Measurements from ENCODE around the gene ST8SIA6. TPM values are rescaled to one million over a fixed set of nuclear protein-coding genes. Genes with fewer than 3 reads are reported as not detected.

Gene ST8SIA6
- total and polyA plus RNA-seq, 10 of the 15 experiments (the other 5 are each of a cell fraction or from before 2014, with no cell fraction given), result 0.22 TPM; not detected in 9

GRCh38 chr10:17351506-17351905 is 102.9 kb downstream of the ST8SIA6 start:
- DNase-seq (ENCODE audit: low read depth, low spot score), result no peak
- intact Hi-C loops (cut with micrococcal nuclease; ENCODE audit: unreplicated experiment) (no loop called here), in situ Hi-C loops (cut with MboI) (no loop called here)
- no peak for ATAC-seq
- no peaks in the 10 kb centered on the region for H3K36me3 ChIP-seq (ENCODE audit: control insufficient read depth in 2 of 2, insufficient read depth in 2 of 2, low read length in 1 of 2)
- H3K27me3 ChIP-seq (replicated peaks in 1 of 2; ENCODE audit: control insufficient read depth in 2 of 2, insufficient read depth in 2 of 2, low read length in 1 of 2), result no peaks in the 10 kb centered on the region
- no peak for TF ChIP-seq SIX5 (IDR thresholded peaks at IDR 0.05; ENCODE audit: low read depth, low read length, severe bottlenecking)
- TF ChIP-seq, protein P1, sequence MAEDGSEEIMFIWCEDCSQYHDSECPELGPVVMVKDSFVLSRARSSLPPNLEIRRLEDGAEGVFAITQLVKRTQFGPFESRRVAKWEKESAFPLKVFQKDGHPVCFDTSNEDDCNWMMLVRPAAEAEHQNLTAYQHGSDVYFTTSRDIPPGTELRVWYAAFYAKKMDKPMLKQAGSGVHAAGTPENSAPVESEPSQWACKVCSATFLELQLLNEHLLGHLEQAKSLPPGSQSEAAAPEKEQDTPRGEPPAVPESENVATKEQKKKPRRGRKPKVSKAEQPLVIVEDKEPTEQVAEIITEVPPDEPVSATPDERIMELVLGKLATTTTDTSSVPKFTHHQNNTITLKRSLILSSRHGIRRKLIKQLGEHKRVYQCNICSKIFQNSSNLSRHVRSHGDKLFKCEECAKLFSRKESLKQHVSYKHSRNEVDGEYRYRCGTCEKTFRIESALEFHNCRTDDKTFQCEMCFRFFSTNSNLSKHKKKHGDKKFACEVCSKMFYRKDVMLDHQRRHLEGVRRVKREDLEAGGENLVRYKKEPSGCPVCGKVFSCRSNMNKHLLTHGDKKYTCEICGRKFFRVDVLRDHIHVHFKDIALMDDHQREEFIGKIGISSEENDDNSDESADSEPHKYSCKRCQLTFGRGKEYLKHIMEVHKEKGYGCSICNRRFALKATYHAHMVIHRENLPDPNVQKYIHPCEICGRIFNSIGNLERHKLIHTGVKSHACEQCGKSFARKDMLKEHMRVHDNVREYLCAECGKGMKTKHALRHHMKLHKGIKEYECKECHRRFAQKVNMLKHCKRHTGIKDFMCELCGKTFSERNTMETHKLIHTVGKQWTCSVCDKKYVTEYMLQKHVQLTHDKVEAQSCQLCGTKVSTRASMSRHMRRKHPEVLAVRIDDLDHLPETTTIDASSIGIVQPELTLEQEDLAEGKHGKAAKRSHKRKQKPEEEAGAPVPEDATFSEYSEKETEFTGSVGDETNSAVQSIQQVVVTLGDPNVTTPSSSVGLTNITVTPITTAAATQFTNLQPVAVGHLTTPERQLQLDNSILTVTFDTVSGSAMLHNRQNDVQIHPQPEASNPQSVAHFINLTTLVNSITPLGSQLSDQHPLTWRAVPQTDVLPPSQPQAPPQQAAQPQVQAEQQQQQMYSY (CRISPR knock-in tag; IDR thresholded peaks at IDR 0.05), result no peak
- TF ChIP-seq ELK1 (IDR thresholded peaks at IDR 0.05; ENCODE audit: low read depth, low read length), result no peak
- TF ChIP-seq NFYA (IDR thresholded peaks at IDR 0.05; ENCODE audit: borderline replicate concordance, low read depth, low read length), result no peak
- no peak for TF ChIP-seq IRF4 (IDR thresholded peaks at IDR 0.05; ENCODE audit: low read depth, low read length)
- TF ChIP-seq RUNX3 (IDR thresholded peaks at IDR 0.05; ENCODE audit: low read length), result no peak
- no peak for TF ChIP-seq RAD21 (IDR thresholded peaks at IDR 0.05; ENCODE audit: insufficient read depth, low read depth, low read length)
- H4K20me1 ChIP-seq (ENCODE audit: control insufficient read depth, insufficient read depth), result no peaks in the 10 kb centered on the region
- H3K4me3 ChIP-seq, result no peak overlapping the region
- 0% methylated on average over 1 of the region's 1 CpG for WGBS (ENCODE audit: insufficient coverage, insufficient replicate concordance, low lambda C conversion rate, missing lambda C conversion rate)
- H3K4me1 ChIP-seq (ENCODE audit: control insufficient read depth, insufficient read depth, low read length), result no peaks in the 10 kb centered on the region
- no peaks in the 10 kb centered on the region for H3K79me2 ChIP-seq (ENCODE audit: control insufficient read depth, insufficient read depth, low read length)
- H3K9ac ChIP-seq (ENCODE audit: control insufficient read depth, insufficient read depth, low read length), result no peak overlapping the region
- no peak for FAIRE-seq
- no peak overlapping the region for H2AFZ ChIP-seq (ENCODE audit: control insufficient read depth, low read depth, low read length)
- BruUV-seq (replicated peaks), result no TSS peak
- no peak overlapping the region for H3K27ac ChIP-seq (ENCODE audit: control insufficient read depth, insufficient read depth)
- ChIA-PET CTCF (no interaction called here), RAD21 (ENCODE audit: unreplicated experiment) (no interaction called here), SMC1A (ENCODE audit: uncharacterized antibody, unreplicated experiment) (no interaction called here), POLR2A (no interaction called here)
- no peak overlapping the region for H3K4me2 ChIP-seq (ENCODE audit: control insufficient read depth, insufficient read depth)
- no peaks in the 10 kb centered on the region for H3K9me3 ChIP-seq (replicated peaks; ENCODE audit: control insufficient read depth, insufficient read depth, low read length)

Data from GM12878 (cell line).